Retinal pigment epithelial cell (primary cell): Measurements from ENCODE around the gene CYTH1.

Source experiments
- DNase-seq: peaks from one replicate; pipeline ENCODE4 v3.0.0-alpha.2; 2010; ENCODE audit warnings: low read depth
- H3K4me3 ChIP-seq: 2 replicates; pipeline ENCODE4 v1.5.1; 2011; ENCODE audit warnings: mild to moderate bottlenecking, low read length, control low read depth, moderate library complexity
- CTCF ChIP-seq: conservative IDR thresholded peaks from 2 replicates; pipeline ENCODE4 v1.5.1; 2011; ENCODE audit warnings: low read depth, low read length, control low read depth, inconsistent platforms

CYTH1 gene

GRCh38 chr17:78697554-78698343 is 84.3 kb downstream of the CYTH1 start:
- DNase-seq, result no peak
- TF ChIP-seq CTCF, result no peak
- no peak overlapping the region for H3K4me3 ChIP-seq

GRCh38 chr17:78697122-78697521 is 85.0 kb downstream of the CYTH1 start:
- DNase-seq, result no peak
- H3K4me3 ChIP-seq, result no peak overlapping the region
- TF ChIP-seq CTCF, result no peak

GRCh38 chr17:78696016-78696982 is 85.8 kb downstream of the CYTH1 start:
- no peak overlapping the region for H3K4me3 ChIP-seq
- no peak for DNase-seq
- no peak for TF ChIP-seq CTCF

GRCh38 chr17:78694805-78695531 is 87.1 kb downstream of the CYTH1 start:
- H3K4me3 ChIP-seq, result no peak overlapping the region
- no peak for TF ChIP-seq CTCF
- no peak for DNase-seq

- TF ChIP-seq CTCF, result no peak
- no peak overlapping the region for H3K4me3 ChIP-seq
- no peak for DNase-seq
These were observed 88.6 kb downstream of the CYTH1 start for GRCh38 chr17:78693346-78694083.

GRCh38 chr17:78692460-78693010 is 89.5 kb downstream of the CYTH1 start:
- no peak overlapping the region for H3K4me3 ChIP-seq
- DNase-seq, result no peak
- TF ChIP-seq CTCF, result no peak
